K562 (cell line): ENCODE data around the gene ACAT2. TPM values are rescaled to one million over a fixed set of nuclear protein-coding genes. Genes with fewer than 3 reads are reported as not detected.

ENCODE experiments used
- NRF1 ChIP-seq, 2 experiments: fragments of 450-650 bp; IDR thresholded peaks in 1 of 2; conservative IDR thresholded peaks in 1 of 2; 2 replicates each; pipeline ENCODE4 v1.6.1; 2014; ENCODE audit warnings: mild to moderate bottlenecking in 2 of 2
- OTX1 ChIP-seq: fragments of 450-650 bp; formaldehyde crosslinking; IDR thresholded peaks from 2 replicates; pipeline ENCODE4 v1.4.0; 2022; ENCODE audit warnings: mild to moderate bottlenecking
- RERE ChIP-seq: sonication (generic); formaldehyde crosslinking; IDR thresholded peaks from 2 replicates; pipeline ENCODE4 v1.8.0; 2023; ENCODE audit warnings: missing genetic modification reagents, mild to moderate bottlenecking, borderline replicate concordance
- SMC3 ChIP-seq: conservative IDR thresholded peaks from 2 replicates; pipeline ENCODE4 v1.6.1; 2011; ENCODE audit warnings: low read depth, low read length, improper control_type of control experiment; ENCODE audit not compliant: insufficient read depth
- ZFP36 ChIP-seq: fragments of 150-350 bp; IDR thresholded peaks from 2 replicates; pipeline ENCODE4 v1.6.1; 2018; ENCODE audit warnings: low read length, low read depth; ENCODE audit not compliant: partially characterized antibody
- ZNF121 ChIP-seq: sonication (generic); formaldehyde crosslinking; conservative IDR thresholded peaks from 2 replicates; pipeline ENCODE4 v1.8.0; 2022; ENCODE audit warnings: missing genetic modification reagents
- polyA plus RNA-seq, 8 experiments: library from polyadenylated mRNA; depleted of rRNA in 4 of 8; stranded (reverse) in 5 of 8; unstranded in 3 of 8; fragments of >200 nt; fragmentation: Nextera tagmentation in 2 of 8; fragmentation: Illumina TruSeq in 1 of 8; extraction: Ambion mirVana in 2 of 8; extraction: Trizol in 1 of 8; gene quantifications; 2 replicates each; pipeline versions ENCODE4 v1.2.1 to v1.2.3, GENCODE V29; 2011 to 2014; ENCODE audit warnings: inconsistent platforms in 1 of 8, missing spikeins in 1 of 8
- total RNA-seq, 7 experiments: library from RNA; depleted of rRNA in 6 of 7; stranded (reverse); fragments of >200 nt in 6 of 7; fragmentation: Illumina TruSeq in 2 of 7; extraction: Trizol in 2 of 7; gene quantifications; 2 replicates each; pipeline versions ENCODE4 v1.2.1 to v1.2.3, GENCODE V29; 2011 to 2021; ENCODE audit warnings: low replicate concordance in 1 of 7
- TF ChIP-seq, protein P1 (sequence below): sonication (generic); formaldehyde crosslinking; IDR thresholded peaks from 2 replicates; pipeline ENCODE4 v1.8.0; 2022; ENCODE audit warnings: mild to moderate bottlenecking, low read depth, missing genetic modification reagents

ACAT2 gene
- total and polyA plus RNA-seq, 9 of the 15 experiments (the other 6 are each of a cell fraction or from before 2014, with no cell fraction given) = 63.0 to 309 (median 144) TPM

DNA sequence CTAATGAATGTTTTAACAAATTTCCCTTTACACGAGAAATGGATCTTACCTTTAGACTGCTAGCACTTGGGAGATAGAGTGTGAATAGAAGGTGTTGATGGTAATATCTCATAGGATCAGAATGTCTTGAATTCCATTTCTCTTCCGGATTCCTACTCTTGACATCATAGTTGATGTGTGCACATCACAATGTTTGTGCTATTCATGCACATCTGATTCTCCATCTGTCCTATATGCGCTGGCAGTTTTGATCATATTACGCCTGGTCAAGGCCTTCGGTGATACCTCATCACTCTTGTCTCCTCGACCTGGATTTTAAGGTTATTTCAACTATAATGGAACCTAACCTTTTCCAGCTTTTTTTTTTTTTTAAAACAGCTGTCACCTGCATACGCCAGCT lies 16.8 kb upstream of the ACAT2 start (continued):
- TF ChIP-seq RERE (CRISPR knock-in tag) (no peak), OTX1 (CRISPR knock-in tag) (no peak), ZNF121 (CRISPR knock-in tag) (no peak), SMC3 (no peak), ZFP36 (no peak), NRF1 (conservative IDR thresholded peaks at IDR 0.05 in 1 of 2, IDR thresholded peaks at IDR 0.05 in 1 of 2) (no peak)
- TF ChIP-seq, protein P1, sequence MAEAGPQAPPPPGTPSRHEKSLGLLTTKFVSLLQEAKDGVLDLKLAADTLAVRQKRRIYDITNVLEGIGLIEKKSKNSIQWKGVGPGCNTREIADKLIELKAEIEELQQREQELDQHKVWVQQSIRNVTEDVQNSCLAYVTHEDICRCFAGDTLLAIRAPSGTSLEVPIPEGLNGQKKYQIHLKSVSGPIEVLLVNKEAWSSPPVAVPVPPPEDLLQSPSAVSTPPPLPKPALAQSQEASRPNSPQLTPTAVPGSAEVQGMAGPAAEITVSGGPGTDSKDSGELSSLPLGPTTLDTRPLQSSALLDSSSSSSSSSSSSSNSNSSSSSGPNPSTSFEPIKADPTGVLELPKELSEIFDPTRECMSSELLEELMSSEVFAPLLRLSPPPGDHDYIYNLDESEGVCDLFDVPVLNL = no peak
